Measurements from ENCODE around the gene BAD. TPM values are rescaled to one million over a fixed set of nuclear protein-coding genes. Genes with fewer than 3 reads are reported as not detected.

Gene BAD
- total and polyA plus RNA-seq, 4 experiments from 2014 or later: 23.1 to 70.1 (median 37.2) TPM

DNA sequence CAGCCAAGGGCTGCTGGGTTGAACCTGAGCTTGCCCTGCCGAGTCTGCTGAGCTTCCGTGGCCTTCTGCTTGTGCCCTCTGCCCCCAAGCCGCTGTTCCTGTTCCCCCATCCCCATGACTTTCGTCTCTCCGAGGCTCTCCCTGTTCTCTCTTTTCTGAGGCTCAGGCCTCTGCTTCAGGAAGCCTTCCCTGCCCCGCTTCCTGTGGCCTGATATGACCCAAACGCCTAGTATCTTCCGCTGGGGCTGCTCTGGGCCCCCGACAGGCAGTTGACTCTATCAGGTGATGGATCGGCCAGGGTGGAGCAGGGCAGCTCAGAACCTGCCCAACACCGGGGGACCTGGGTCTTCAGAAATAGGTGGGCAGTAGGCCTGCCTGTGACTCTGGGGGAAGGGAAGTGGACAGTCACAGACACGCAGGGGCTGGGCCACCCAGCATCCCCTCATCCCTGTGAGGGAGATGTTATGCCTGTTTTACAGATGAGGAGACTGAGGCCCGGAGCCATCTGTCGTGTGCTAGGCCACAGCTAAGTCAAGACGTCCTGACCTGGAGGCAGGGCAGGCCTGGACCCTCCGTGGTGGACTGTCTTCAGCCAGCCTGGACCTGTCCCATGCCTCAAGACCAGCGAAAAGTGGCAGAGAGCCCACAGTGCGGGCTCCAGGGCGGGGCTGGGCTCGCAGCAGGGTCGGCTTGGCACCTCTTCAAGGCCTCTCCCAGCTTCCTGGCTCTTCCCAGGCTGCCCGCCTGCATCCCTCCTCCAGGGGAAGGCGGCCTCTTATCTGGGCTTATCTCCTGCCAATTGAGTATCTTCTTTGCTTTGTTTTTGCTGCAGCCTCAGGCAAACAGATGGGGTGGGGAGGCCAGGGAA, 16.2 kb downstream of the BAD start:
- intact Hi-C loops (cut with micrococcal nuclease): no loop called here
- Mint-ChIP-seq H3K9me3 (peaks cover 0 to 13% (median 0%) of the 10 kb centered on the region in 8 donors), H3K27me3 (peaks cover 0 to 4% of the 10 kb centered on the region in 2 donors), H3K4me3 (peak overlapping the region; percentile 92 to 100 (median 96)), H3K4me1 (peaks cover 9 to 36% (median 19%) of the 10 kb centered on the region in 4 donors), H3K36me3 (peaks cover 0 to 20% of the 10 kb centered on the region in 2 donors), H3K27ac (peak overlapping the region; percentile 95 to 100 (median 98))
- no peaks in the 10 kb centered on the region for H3K9me3 ChIP-seq (ENCODE audit: control insufficient read depth in 1 of 2, low read length in 2 of 2)
- no peaks in the 10 kb centered on the region for H3K36me3 ChIP-seq (ENCODE audit: insufficient read depth, low read length)
- ChIA-PET POLR2A (ENCODE audit: partially characterized antibody) (interaction anchor here (0.7 to 6.9 kb wide), 19 partner anchors 10 to 598 kb away, joined by 3 to 289 read pairs (median 6); partner anchors contain the start of genes BAD, CATSPERZ, CCDC88B and COX8A), CTCF (ENCODE audit: partially characterized antibody) (interaction anchor here (0.8 to 6.5 kb wide), 9 partner anchors 13 to 62 kb away, joined by 3 to 92 read pairs (median 7); partner anchors contain the start of genes BAD, CATSPERZ, ESRRA and FERMT3)
- H3K4me1 ChIP-seq (ENCODE audit: insufficient read depth, low read length): peaks cover 20% of the 10 kb centered on the region
- no peaks in the 10 kb centered on the region for H3K27me3 ChIP-seq (ENCODE audit: insufficient read depth, low read length)
- H3K27ac ChIP-seq (ENCODE audit: low read depth, low read length): peak overlapping the region; percentile 93
- peak overlapping the region; percentile 93 to 98 for H3K4me3 ChIP-seq (ENCODE audit: low read length in 2 of 2)
- DNase-seq: no peak

DNA sequence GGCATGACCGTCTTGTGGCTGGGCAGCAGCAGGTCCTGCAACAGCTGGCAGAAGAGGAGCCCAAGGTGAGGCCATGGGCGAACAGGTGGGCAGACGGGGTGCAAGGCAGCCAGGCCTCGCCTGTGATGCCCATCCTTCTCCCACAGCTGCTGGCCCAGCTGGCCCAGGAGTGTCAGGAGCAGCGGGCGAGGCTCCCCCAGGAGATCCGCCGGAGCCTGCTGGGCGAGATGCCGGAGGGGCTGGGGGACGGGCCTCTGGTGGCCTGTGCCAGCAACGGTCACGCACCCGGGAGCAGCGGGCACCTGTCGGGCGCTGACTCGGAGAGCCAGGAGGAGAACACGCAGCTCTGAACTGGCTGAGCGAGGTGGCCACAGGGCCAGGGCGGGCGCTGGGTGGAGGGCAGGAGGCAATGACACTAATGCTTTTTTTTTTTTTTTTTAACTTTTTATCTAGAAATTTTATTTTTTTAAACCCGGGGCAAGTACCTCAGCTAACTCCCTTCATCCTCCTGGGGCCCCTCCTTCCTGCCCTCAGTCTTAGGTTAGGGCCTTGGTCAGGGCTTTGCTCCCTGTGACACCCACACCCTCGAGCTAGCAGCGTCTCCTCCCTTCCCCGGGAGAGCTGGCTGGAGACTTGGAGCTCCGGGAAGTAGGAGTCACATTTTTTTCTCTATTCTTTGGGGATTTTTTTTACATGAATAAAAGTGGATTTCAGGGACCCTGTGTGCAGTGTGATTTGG, 17.1 kb downstream of the BAD start:
- Histone ChIP-seq H3K36me3 (ENCODE audit: insufficient read depth, low read length) (no peaks in the 10 kb centered on the region), H3K27me3 (ENCODE audit: insufficient read depth, low read length) (no peaks in the 10 kb centered on the region), H3K27ac (ENCODE audit: low read depth, low read length) (peak overlapping the region; percentile 93), H3K9me3 (ENCODE audit: control insufficient read depth in 1 of 2, low read length in 2 of 2) (no peaks in the 10 kb centered on the region), H3K4me1 (ENCODE audit: insufficient read depth, low read length) (peaks cover 20% of the 10 kb centered on the region), H3K4me3 (ENCODE audit: low read length in 2 of 2) (no peak overlapping the region)
- H3K27me3 Mint-ChIP-seq: peaks cover 0 to 4% of the 10 kb centered on the region in 2 donors
- peak overlapping the region in 5 of 7 donors; percentile 61 to 100 (median 86) for H3K27ac Mint-ChIP-seq
- no peak for DNase-seq
- POLR2A ChIA-PET (ENCODE audit: partially characterized antibody): interaction anchor here (0.6 to 6.9 kb wide), 7 partner anchors 13 to 82 kb away, joined by 3 to 289 read pairs (median 128); partner anchors contain the start of genes BAD, CATSPERZ, ESRRA and FERMT3
- peak overlapping the region in 2 of 8 donors; percentile 44 to 59 for H3K4me3 Mint-ChIP-seq
- H3K36me3 Mint-ChIP-seq: peaks cover 0 to 22% of the 10 kb centered on the region in 2 donors
- CTCF ChIA-PET (ENCODE audit: partially characterized antibody): interaction anchor here (0.8 to 6.5 kb wide), 6 partner anchors 14 to 61 kb away, joined by 3 to 92 read pairs (median 25); partner anchors contain the start of genes CATSPERZ, ESRRA, FERMT3 and FKBP2
- intact Hi-C loops (cut with micrococcal nuclease): no loop called here
- H3K4me1 Mint-ChIP-seq: peaks cover 9 to 36% (median 19%) of the 10 kb centered on the region in 4 donors
- H3K9me3 Mint-ChIP-seq: peaks cover 0 to 13% (median 0%) of the 10 kb centered on the region in 8 donors

- POLR2A ChIA-PET (ENCODE audit: partially characterized antibody): interaction anchor here (6.8 to 6.9 kb wide), 2 partner anchors 18 to 20 kb away, joined by 233 to 289 read pairs; partner anchors contain the start of genes BAD, FKBP2, GPR137 and PLCB3
Observed at GRCh38 chr11:64266339-64266738, 18.1 kb downstream of the BAD start.

DNA sequence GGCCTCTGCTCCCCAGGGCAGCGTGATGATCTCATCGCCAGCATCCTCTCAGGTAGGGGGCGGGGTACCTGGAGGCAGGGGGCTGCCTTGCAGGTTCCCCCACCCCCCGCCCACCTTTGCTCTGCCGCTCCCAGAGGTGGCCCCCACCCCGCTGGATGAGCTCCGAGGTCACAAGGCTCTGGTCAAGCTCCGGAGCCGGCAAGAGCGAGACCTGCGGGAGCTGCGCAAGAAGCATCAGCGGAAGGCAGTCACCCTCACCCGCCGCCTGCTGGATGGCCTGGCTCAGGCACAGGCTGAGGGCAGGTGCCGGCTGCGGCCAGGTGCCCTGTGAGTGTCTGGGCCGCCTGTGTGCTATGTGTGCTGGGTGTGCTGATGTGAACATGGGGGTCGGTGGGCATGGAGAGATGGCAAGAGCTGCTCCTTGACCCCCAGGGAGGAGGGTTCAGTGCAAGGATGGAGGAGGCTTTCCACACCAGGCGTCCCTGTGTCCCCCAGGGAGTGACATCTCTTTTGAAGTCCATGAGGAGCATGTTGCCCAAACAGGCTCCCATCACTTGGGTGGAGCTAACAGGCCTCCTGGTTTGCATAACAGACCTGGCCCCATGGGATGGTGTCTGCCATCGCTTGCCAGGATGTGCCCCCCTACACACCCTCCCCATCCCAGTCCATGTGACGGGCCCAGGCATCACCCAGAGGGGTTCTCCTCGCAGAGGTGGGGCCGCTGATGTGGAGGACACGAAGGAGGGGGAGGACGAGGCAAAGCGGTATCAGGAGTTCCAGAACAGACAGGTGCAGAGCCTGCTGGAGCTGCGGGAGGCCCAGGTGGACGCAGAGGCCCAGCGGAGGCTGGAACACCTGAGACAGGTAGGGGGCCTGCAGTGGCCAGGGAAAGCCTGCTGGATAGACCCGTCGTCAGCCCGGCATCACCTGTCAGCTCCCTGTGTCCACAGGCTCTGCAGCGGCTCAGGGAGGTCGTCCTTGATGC, 19.0 kb downstream of the BAD start:
- Mint-ChIP-seq H3K4me3 (no peak overlapping the region), H3K27ac (no peak overlapping the region), H3K27me3 (peaks cover 0 to 4% of the 10 kb centered on the region in 2 donors), H3K36me3 (peaks cover 0 to 15% of the 10 kb centered on the region in 2 donors), H3K9me3 (peaks cover 0 to 3% (median 0%) of the 10 kb centered on the region in 8 donors), H3K4me1 (peaks cover 7 to 24% (median 15%) of the 10 kb centered on the region in 4 donors)
- Histone ChIP-seq H3K4me1 (ENCODE audit: insufficient read depth, low read length) (peaks cover 15% of the 10 kb centered on the region), H3K9me3 (ENCODE audit: control insufficient read depth in 1 of 2, low read length in 2 of 2) (no peaks in the 10 kb centered on the region), H3K27me3 (ENCODE audit: insufficient read depth, low read length) (no peaks in the 10 kb centered on the region), H3K27ac (ENCODE audit: low read depth, low read length) (no peak overlapping the region), H3K4me3 (ENCODE audit: low read length in 2 of 2) (no peak overlapping the region), H3K36me3 (ENCODE audit: insufficient read depth, low read length) (no peaks in the 10 kb centered on the region)
- intact Hi-C loops (cut with micrococcal nuclease): no loop called here
- no peak for DNase-seq
- CTCF ChIA-PET (ENCODE audit: partially characterized antibody): interaction anchor here (0.8 to 3.6 kb wide), 4 partner anchors 14 to 66 kb away, joined by 3 to 16 read pairs (median 6); partner anchors contain the start of gene PLCB3
- POLR2A ChIA-PET (ENCODE audit: partially characterized antibody): interaction anchor here (1.0 to 1.9 kb wide), 5 partner anchors 19 to 60 kb away, joined by 3 to 8 read pairs (median 4); partner anchors contain the start of genes BAD, FERMT3, NUDT22 and PPP1R14B

More at GRCh38 chr11:64266339-64266738, 18.1 kb downstream of the BAD start:
- H3K36me3 Mint-ChIP-seq: peaks cover 0 to 17% of the 10 kb centered on the region in 2 donors
- peak overlapping the region in 1 of 8 donors; percentile 57 for H3K4me3 Mint-ChIP-seq
- no peaks in the 10 kb centered on the region for H3K27me3 ChIP-seq (ENCODE audit: insufficient read depth, low read length)
- peaks cover 0 to 4% of the 10 kb centered on the region in 2 donors for H3K27me3 Mint-ChIP-seq
- H3K4me1 ChIP-seq (ENCODE audit: insufficient read depth, low read length): peaks cover 15% of the 10 kb centered on the region
- H3K27ac ChIP-seq (ENCODE audit: low read depth, low read length): no peak overlapping the region
- no peaks in the 10 kb centered on the region for H3K36me3 ChIP-seq (ENCODE audit: insufficient read depth, low read length)
- peaks cover 0 to 12% (median 0%) of the 10 kb centered on the region in 8 donors for H3K9me3 Mint-ChIP-seq
- no peak for DNase-seq
- CTCF ChIA-PET (ENCODE audit: partially characterized antibody): interaction anchor here (5.7 to 6.5 kb wide), 2 partner anchors 15 to 60 kb away, joined by 43 to 83 read pairs; partner anchors contain the start of genes FERMT3 and PLCB3
- H3K9me3 ChIP-seq (ENCODE audit: control insufficient read depth in 1 of 2, low read length in 2 of 2): no peaks in the 10 kb centered on the region
- intact Hi-C loops (cut with micrococcal nuclease): no loop called here
- H3K4me3 ChIP-seq (ENCODE audit: low read length in 2 of 2): no peak overlapping the region
- peaks cover 7 to 29% (median 15%) of the 10 kb centered on the region in 4 donors for H3K4me1 Mint-ChIP-seq
- no peak overlapping the region for H3K27ac Mint-ChIP-seq

DNA sequence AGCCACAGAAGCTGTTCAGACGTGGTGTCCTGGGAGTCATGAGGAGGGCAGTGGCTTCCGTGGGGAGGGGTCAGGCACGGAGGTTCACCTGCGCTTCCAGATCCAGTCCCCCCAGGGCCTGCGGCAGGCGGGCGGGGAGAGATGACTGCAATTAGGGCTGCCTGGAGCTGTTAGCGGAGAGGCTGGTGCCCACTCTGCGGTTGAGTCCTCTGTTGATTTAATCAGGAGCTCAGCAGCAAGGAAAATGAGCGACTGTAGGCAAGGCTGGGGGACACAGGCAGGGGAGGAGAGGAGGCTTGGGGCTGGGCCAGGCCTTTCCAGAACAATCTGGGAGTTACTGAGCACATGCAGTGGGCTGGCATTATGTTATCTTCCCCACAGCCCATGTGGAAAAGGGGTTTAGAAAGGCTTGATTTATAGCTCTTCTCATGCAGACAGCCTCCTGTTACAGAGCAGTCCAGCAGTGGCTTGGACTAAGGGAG, 20.1 kb downstream of the BAD start:
- Histone ChIP-seq H3K9me3 (ENCODE audit: control insufficient read depth in 1 of 2, low read length in 2 of 2) (no peaks in the 10 kb centered on the region), H3K4me1 (ENCODE audit: insufficient read depth, low read length) (peaks cover 15% of the 10 kb centered on the region), H3K4me3 (ENCODE audit: low read length in 2 of 2) (no peak overlapping the region), H3K27ac (ENCODE audit: low read depth, low read length) (no peak overlapping the region), H3K27me3 (ENCODE audit: insufficient read depth, low read length) (no peaks in the 10 kb centered on the region), H3K36me3 (ENCODE audit: insufficient read depth, low read length) (peaks cover 5% of the 10 kb centered on the region)
- H3K36me3 Mint-ChIP-seq: peaks cover 7 to 8% of the 10 kb centered on the region in 2 donors
- peaks cover 8 to 22% (median 14%) of the 10 kb centered on the region in 4 donors for H3K4me1 Mint-ChIP-seq
- ChIA-PET POLR2A (ENCODE audit: partially characterized antibody) (interaction anchor here (1.3 to 1.9 kb wide), 4 partner anchors 18 to 59 kb away, joined by 3 to 8 read pairs (median 4); partner anchors contain the start of genes FERMT3, NUDT22, PPP1R14B and PRDX5), CTCF (ENCODE audit: partially characterized antibody) (interaction anchor here (0.6 to 3.6 kb wide), 6 partner anchors 13 to 626 kb away, joined by 3 to 16 read pairs (median 4); partner anchors contain the start of gene PLCB3)
- no peak overlapping the region for H3K27ac Mint-ChIP-seq
- no peak overlapping the region for H3K4me3 Mint-ChIP-seq
- intact Hi-C loops (cut with micrococcal nuclease): no loop called here
- H3K27me3 Mint-ChIP-seq: no peaks in the 10 kb centered on the region
- no peak for DNase-seq
- no peaks in the 10 kb centered on the region for H3K9me3 Mint-ChIP-seq

Measured in CD4-positive, alpha-beta memory T cell (primary cell).